ENCODE measurements around the gene PTPRM.

DNA sequence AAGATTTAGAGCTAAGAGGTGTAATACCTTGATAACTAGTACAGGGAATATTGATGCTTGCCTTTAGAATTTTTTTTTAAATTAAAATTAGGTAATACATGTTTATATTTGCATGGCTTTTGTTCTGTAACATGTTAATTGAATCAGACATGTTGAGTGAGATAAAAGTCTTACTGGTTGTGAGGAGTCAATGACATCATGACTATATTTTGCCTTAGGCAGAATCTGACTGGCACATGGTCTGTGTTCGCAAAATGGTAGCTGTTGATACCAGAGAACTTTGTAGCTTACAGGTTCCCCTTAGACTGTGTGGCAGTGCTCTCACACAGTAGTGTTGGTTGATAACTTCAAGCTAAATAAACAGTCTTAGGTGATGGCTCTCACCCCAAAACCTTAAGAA, 199.7 kb downstream of the PTPRM start:
- no peak for TF ChIP-seq CTCF (IDR thresholded peaks at IDR 0.05)
- TF ChIP-seq POLR2A (IDR thresholded peaks at IDR 0.05) = no peak

Measured in lower leg skin (tissue), 3 donors.